GM12878 (cell line): ENCODE measurements around the gene XPO6. TPM values are rescaled to one million over a fixed set of nuclear protein-coding genes. Genes with fewer than 3 reads are reported as not detected.

ENCODE experiments used
- ATAC-seq: fragments of 200-7000 bp; cut with Tn5 transposase; 3 replicates; pipeline ENCODE4 v1.9.1; 2020; ENCODE audit warnings: mild to moderate bottlenecking, moderate library complexity
- BruUV-seq: library from RNA; stranded (reverse); fragments of 400-500 nt; replicated peaks from 2 replicates; lab custom pipeline; 2021; lab: Mats Ljungman, UMichigan
- CTCF ChIA-PET: fragments of 300-600 bp; sonication (Branson Sonifier 250); formaldehyde crosslinking; extraction: SDS; loops from one replicate; lab custom pipeline; 2021; ENCODE audit warnings: inconsistent platforms; lab: Yijun Ruan, JAX
- POLR2A ChIA-PET: fragments of 350-600 bp; formaldehyde crosslinking; extraction: SDS; loops from one replicate; lab custom pipeline; 2021; ENCODE audit warnings: inconsistent platforms; lab: Charles Lee
- RAD21 ChIA-PET: fragments of 300-600 bp; sonication (Branson Sonifier 250); formaldehyde crosslinking; loops from one replicate; lab custom pipeline; 2023; ENCODE audit warnings: antibody characterized with exemption; ENCODE audit not compliant: unreplicated experiment; lab: Charles Lee
- SMC1A ChIA-PET: fragments of 300-600 bp; sonication (Branson Sonifier 250); formaldehyde crosslinking; loops from one replicate; lab custom pipeline; 2023; ENCODE audit not compliant: unreplicated experiment, uncharacterized antibody; lab: Charles Lee
- DNase-seq: peaks from one replicate; pipeline ENCODE4 v3.0.0-alpha.2; 2011; ENCODE audit warnings: low read depth, low spot score
- FAIRE-seq: peaks from 3 replicates; lab custom pipeline; 2011; peaks lifted over from hg19 to GRCh38; lab: Jason Lieb, UNC
- H2AFZ ChIP-seq: 2 replicates; pipeline ENCODE4 v1.6.0; 2011; ENCODE audit warnings: low read depth, low read length, control low read depth; ENCODE audit not compliant: control insufficient read depth
- H3K27ac ChIP-seq: 2 replicates; pipeline ENCODE4 v1.5.1; 2011; ENCODE audit warnings: control low read depth; ENCODE audit not compliant: control insufficient read depth, insufficient read depth
- H3K27me3 ChIP-seq, 2 experiments: replicated peaks in 1 of 2; 2 replicates each; pipeline versions ENCODE4 v1.6.0 to v1.6.1; 2011; ENCODE audit warnings: low read length in 1 of 2; ENCODE audit not compliant: control insufficient read depth in 2 of 2, insufficient read depth in 2 of 2
- H3K36me3 ChIP-seq, 2 experiments: 2 replicates each; pipeline ENCODE4 v1.5.1; 2011; ENCODE audit warnings: low read length in 1 of 2; ENCODE audit not compliant: control insufficient read depth in 2 of 2, insufficient read depth in 2 of 2
- H3K4me1 ChIP-seq: 2 replicates; pipeline ENCODE4 v1.6.1; 2011; ENCODE audit warnings: mild to moderate bottlenecking, low read length, moderate library complexity, mixed read lengths; ENCODE audit not compliant: control insufficient read depth, insufficient read depth
- H3K4me2 ChIP-seq: 2 replicates; pipeline ENCODE4 v1.6.0; 2011; ENCODE audit warnings: control low read depth; ENCODE audit not compliant: control insufficient read depth, insufficient read depth
- H3K4me3 ChIP-seq: fragments of 200-600 bp; sonication (generic); 2 replicates; pipeline ENCODE4 v1.5.1; 2016
- H3K79me2 ChIP-seq: 2 replicates; pipeline ENCODE4 v1.6.0; 2011; ENCODE audit warnings: low read length; ENCODE audit not compliant: control insufficient read depth, insufficient read depth
- H3K9ac ChIP-seq: 2 replicates; pipeline ENCODE4 v1.8.0; 2011; ENCODE audit warnings: low read length, control low read depth, mixed read lengths; ENCODE audit not compliant: control insufficient read depth, insufficient read depth
- H3K9me3 ChIP-seq: replicated peaks from 3 replicates; pipeline ENCODE4 v1.5.1; 2011; ENCODE audit warnings: mild to moderate bottlenecking, low read length; ENCODE audit not compliant: control insufficient read depth, insufficient read depth
- H4K20me1 ChIP-seq: 2 replicates; pipeline ENCODE4 v1.6.0; 2011; ENCODE audit not compliant: control insufficient read depth, insufficient read depth
- BCL11A ChIP-seq: IDR thresholded peaks from 2 replicates; pipeline ENCODE4 v1.6.1; 2011; ENCODE audit warnings: low read depth, low read length
- BHLHE40 ChIP-seq, 2 experiments: fragments of 450-650 bp in 1 of 2; IDR thresholded peaks; 2 replicates each; pipeline ENCODE4 v1.6.1; 2011 to 2017; ENCODE audit warnings: low read depth in 2 of 2, borderline replicate concordance in 1 of 2, improper control_type of control experiment in 1 of 2, low read length in 1 of 2, mild to moderate bottlenecking in 1 of 2
- EP300 ChIP-seq, 2 experiments: fragments of 150-350 bp in 1 of 2; IDR thresholded peaks; 2 replicates each; pipeline ENCODE4 v1.6.1; 2011 to 2012; ENCODE audit warnings: low read depth in 2 of 2, low read length in 2 of 2, borderline replicate concordance in 1 of 2, improper control_type of control experiment in 1 of 2, inconsistent platforms in 1 of 2; ENCODE audit not compliant: control insufficient read depth in 1 of 2
- IKZF1 ChIP-seq: fragments of 450-650 bp; conservative IDR thresholded peaks from 2 replicates; pipeline ENCODE4 v1.6.1; 2017; ENCODE audit warnings: antibody characterized with exemption, mild to moderate bottlenecking
- JUND ChIP-seq: IDR thresholded peaks from 2 replicates; pipeline ENCODE4 v1.6.1; 2012; ENCODE audit warnings: low read depth, mild to moderate bottlenecking, low read length, improper control_type of control experiment, moderate library complexity
- LARP7 ChIP-seq: fragments of 450-650 bp; IDR thresholded peaks from 2 replicates; pipeline ENCODE4 v1.6.1; 2017; ENCODE audit warnings: mild to moderate bottlenecking
- NFYB ChIP-seq: IDR thresholded peaks from 2 replicates; pipeline ENCODE4 v1.6.1; 2011; ENCODE audit warnings: low read depth, mild to moderate bottlenecking, low read length, improper control_type of control experiment, moderate library complexity; ENCODE audit not compliant: insufficient read depth
- NR2F1 ChIP-seq: fragments of 450-650 bp; conservative IDR thresholded peaks from 2 replicates; pipeline ENCODE4 v1.6.1; 2017; ENCODE audit warnings: mild to moderate bottlenecking
- PAX8 ChIP-seq: fragments of 450-650 bp; IDR thresholded peaks from 2 replicates; pipeline ENCODE4 v1.6.1; 2017; ENCODE audit warnings: mild to moderate bottlenecking, moderate library complexity
- RBBP5 ChIP-seq: fragments of 200-600 bp; sonication (generic); conservative IDR thresholded peaks from 2 replicates; pipeline ENCODE4 v1.6.1; 2016
- RFX5 ChIP-seq: IDR thresholded peaks from 2 replicates; pipeline ENCODE4 v1.6.1; 2011; ENCODE audit warnings: low read depth, low read length, improper control_type of control experiment
- SMAD1 ChIP-seq: fragments of 450-650 bp; IDR thresholded peaks from 2 replicates; pipeline ENCODE4 v1.6.1; 2018; ENCODE audit warnings: mild to moderate bottlenecking, low read depth; ENCODE audit not compliant: partially characterized antibody
- SMC3 ChIP-seq: IDR thresholded peaks from 2 replicates; pipeline ENCODE4 v1.6.1; 2011; ENCODE audit warnings: low read length, improper control_type of control experiment, borderline replicate concordance
- SPI1 ChIP-seq: IDR thresholded peaks from 2 replicates; pipeline ENCODE4 v1.6.1; 2011; ENCODE audit warnings: low read depth, mild to moderate bottlenecking, low read length, moderate library complexity, borderline replicate concordance; ENCODE audit not compliant: insufficient read depth
- YY1 ChIP-seq: IDR thresholded peaks from 2 replicates; pipeline ENCODE4 v1.6.1; 2011; ENCODE audit warnings: low read depth, mild to moderate bottlenecking, low read length
- ZBED1 ChIP-seq: IDR thresholded peaks from 2 replicates; pipeline ENCODE4 v1.6.1; 2016; ENCODE audit warnings: borderline replicate concordance
- ZSCAN29 ChIP-seq: fragments of 450-650 bp; IDR thresholded peaks from 2 replicates; pipeline ENCODE4 v1.6.1; 2017; ENCODE audit warnings: mild to moderate bottlenecking, moderate library complexity
- WGBS: methylation state at CpG from one replicate; pipeline ENCODE4 v1.1.6; 2016; ENCODE audit warnings: low lambda C conversion rate; ENCODE audit not compliant: insufficient replicate concordance, insufficient coverage; ENCODE audit errors: missing lambda C conversion rate; 5-methylcytosine and 5-hydroxymethylcytosine counted together
- in situ Hi-C: fragments of 300-500 bp; cut with MboI; formaldehyde crosslinking; loops from 9 replicates; pipeline ENCODE4 v1.14.3; 2018; ENCODE audit warnings: mixed read lengths
- intact Hi-C: fragments of 100-400 bp; cut with micrococcal nuclease; formaldehyde crosslinking; loops from one replicate; pipeline ENCODE4 v1.14.2; 2022; ENCODE audit not compliant: unreplicated experiment
- polyA plus RNA-seq, 11 experiments: library from polyadenylated mRNA; depleted of rRNA in 4 of 11; unstranded in 6 of 11; stranded (reverse) in 5 of 11; fragments of >200 nt; fragmentation: Nextera tagmentation in 4 of 11; fragmentation: Illumina TruSeq in 1 of 11; extraction: Ambion mirVana in 4 of 11; extraction: Trizol in 1 of 11; gene quantifications; 1 replicate in 1 of 11; 2 replicates in 10 of 11; pipeline versions ENCODE4 v1.2.1 to v1.2.3, GENCODE V29; 2011 to 2016; ENCODE audit warnings: inconsistent platforms in 2 of 11, missing spikeins in 2 of 11, low read depth in 1 of 11
- total RNA-seq, 4 experiments: library from RNA; depleted of rRNA in 3 of 4; stranded (reverse); fragments of >200 nt in 3 of 4; fragmentation: Illumina TruSeq in 1 of 4; extraction: Trizol in 1 of 4; gene quantifications; 2 replicates each; pipeline versions ENCODE4 v1.2.1 to v1.2.3, GENCODE V29; 2013 to 2021
- TF ChIP-seq, protein P1 (sequence below): fragments of 450-650 bp; formaldehyde crosslinking; IDR thresholded peaks from 2 replicates; pipeline ENCODE4 v1.4.0; 2022; ENCODE audit warnings: mild to moderate bottlenecking, moderate library complexity

The XPO6 gene
- total and polyA plus RNA-seq, 10 of the 15 experiments (the other 5 are each of a cell fraction or from before 2014, with no cell fraction given) = 9.9 to 246 (median 110) TPM

- TF ChIP-seq SMC3 = no peak
Observed at GRCh38 chr16:28126684-28127620, 84.8 kb downstream of the XPO6 start (continued).

GRCh38 chr16:28125592-28125991, 86.2 kb downstream of the XPO6 start:
- Histone ChIP-seq H3K27ac (no peak overlapping the region), H2AFZ (no peak overlapping the region), H3K27me3 (no peaks in the 10 kb centered on the region), H3K4me1 (no peaks in the 10 kb centered on the region; the same call in 1 of the 2 replicates), H3K9ac (no peak overlapping the region), H3K36me3 (peaks cover 37 to 68% of the 10 kb centered on the region in 2 experiments), H3K4me2 (no peak overlapping the region), H4K20me1 (no peaks in the 10 kb centered on the region), H3K4me3 (no peak overlapping the region), H3K9me3 (no peaks in the 10 kb centered on the region), H3K79me2 (no peaks in the 10 kb centered on the region; the same call in 1 of the 2 replicates)
- intact Hi-C loops = no loop called here
- TF ChIP-seq JUND (no peak), IKZF1 (no peak), LARP7 (no peak), NR2F1 (no peak), YY1 (no peak), ZSCAN29 (no peak), SMAD1 (no peak), BCL11A (no peak), PAX8 (no peak), RFX5 (no peak), RBBP5 (no peak), NFYB (no peak), SPI1 (no peak), EP300 (IDR thresholded peaks at IDR 0.05; ENCODE audit: borderline replicate concordance in 1 of 2, control insufficient read depth in 1 of 2, low read depth in 2 of 2, low read length in 2 of 2) (no peak), ZBED1 (no peak), BHLHE40 (IDR thresholded peaks at IDR 0.05; ENCODE audit: borderline replicate concordance in 1 of 2, low read depth in 2 of 2, low read length in 1 of 2) (no peak)
- TF ChIP-seq, protein P1, sequence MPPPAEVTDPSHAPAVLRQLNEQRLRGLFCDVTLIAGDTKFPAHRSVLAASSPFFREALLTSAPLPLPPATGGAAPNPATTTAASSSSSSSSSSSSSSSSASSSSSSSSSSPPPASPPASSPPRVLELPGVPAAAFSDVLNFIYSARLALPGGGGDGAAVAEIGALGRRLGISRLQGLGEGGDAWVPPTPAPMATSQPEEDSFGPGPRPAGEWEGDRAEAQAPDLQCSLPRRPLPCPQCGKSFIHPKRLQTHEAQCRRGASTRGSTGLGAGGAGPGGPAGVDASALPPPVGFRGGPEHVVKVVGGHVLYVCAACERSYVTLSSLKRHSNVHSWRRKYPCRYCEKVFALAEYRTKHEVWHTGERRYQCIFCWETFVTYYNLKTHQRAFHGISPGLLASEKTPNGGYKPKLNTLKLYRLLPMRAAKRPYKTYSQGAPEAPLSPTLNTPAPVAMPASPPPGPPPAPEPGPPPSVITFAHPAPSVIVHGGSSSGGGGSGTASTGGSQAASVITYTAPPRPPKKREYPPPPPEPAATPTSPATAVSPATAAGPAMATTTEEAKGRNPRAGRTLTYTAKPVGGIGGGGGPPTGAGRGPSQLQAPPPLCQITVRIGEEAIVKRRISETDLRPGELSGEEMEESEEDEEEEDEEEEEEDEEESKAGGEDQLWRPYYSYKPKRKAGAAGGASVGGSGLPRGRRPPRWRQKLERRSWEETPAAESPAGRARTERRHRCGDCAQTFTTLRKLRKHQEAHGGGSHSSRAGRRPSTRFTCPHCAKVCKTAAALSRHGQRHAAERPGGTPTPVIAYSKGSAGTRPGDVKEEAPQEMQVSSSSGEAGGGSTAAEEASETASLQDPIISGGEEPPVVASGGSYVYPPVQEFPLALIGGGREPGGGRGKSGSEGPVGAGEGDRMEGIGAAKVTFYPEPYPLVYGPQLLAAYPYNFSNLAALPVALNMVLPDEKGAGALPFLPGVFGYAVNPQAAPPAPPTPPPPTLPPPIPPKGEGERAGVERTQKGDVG (CRISPR knock-in tag) = no peak
- no TSS peak for BruUV-seq
- ChIA-PET SMC1A (no interaction called here), RAD21 (no interaction called here), POLR2A (no interaction called here), CTCF (interaction anchor here (1.0 kb wide), 1 partner anchor 92 kb away, joined by 3 read pairs; no protein-coding TSS in a partner anchor)
- in situ Hi-C loops = no loop called here
- DNase-seq = no peak
- WGBS = 95% methylated on average over 16 of the region's 16 CpGs
- FAIRE-seq = no peak
- no peak for ATAC-seq
